NK-92 (cell line): ENCODE data around the gene PRR18.

ENCODE experiments used
- DNase-seq: peaks from one replicate; lab custom pipeline; 2025; ENCODE audit not compliant: unreplicated experiment; lab: John Stamatoyannopoulos, UW

The PRR18 gene

GRCh38 chr6:166278579-166279392 is 29.4 kb downstream of the PRR18 start:
- DNase-seq = no peak

- DNase-seq = no peak
Observed at GRCh38 chr6:166277892-166278578, 30.2 kb downstream of the PRR18 start.

- DNase-seq = no peak
Observed at GRCh38 chr6:166277018-166277417, 31.2 kb downstream of the PRR18 start.

- DNase-seq = no peak
Observed at GRCh38 chr6:166275714-166276166, 32.5 kb downstream of the PRR18 start.

- no peak for DNase-seq
Observed at GRCh38 chr6:166274739-166275370, 33.3 kb downstream of the PRR18 start.

GRCh38 chr6:166274163-166274562 is 34.0 kb downstream of the PRR18 start:
- DNase-seq = no peak

- no peak for DNase-seq
Observed at GRCh38 chr6:166271376-166271765, 36.8 kb downstream of the PRR18 start.

GRCh38 chr6:166270706-166271375 is 37.4 kb downstream of the PRR18 start:
- no peak for DNase-seq

GRCh38 chr6:166269301-166270039 is 38.7 kb downstream of the PRR18 start:
- no peak for DNase-seq

GRCh38 chr6:166268431-166268830 is 39.8 kb downstream of the PRR18 start:
- no peak for DNase-seq

- no peak for DNase-seq
Observed at GRCh38 chr6:166267526-166267925, 40.7 kb downstream of the PRR18 start.

GRCh38 chr6:166266336-166266735 is 41.9 kb downstream of the PRR18 start:
- DNase-seq = no peak

GRCh38 chr6:166262743-166263515 is 45.3 kb downstream of the PRR18 start:
- DNase-seq = no peak

- DNase-seq = no peak
Observed at GRCh38 chr6:166259296-166259977, 48.8 kb downstream of the PRR18 start.

GRCh38 chr6:166258854-166259276 is 49.3 kb downstream of the PRR18 start:
- DNase-seq = no peak

- DNase-seq = no peak
Observed at GRCh38 chr6:166257911-166258318, 50.3 kb downstream of the PRR18 start.
